SW 1271 (cell line): ENCODE results near the gene BRSK1.

Source experiments
- DNase-seq, 2 experiments: peaks; one replicate each; lab custom pipeline; 2025; lab: John Stamatoyannopoulos, UW

The BRSK1 gene

GRCh38 chr19:55304279-55304978 is 20.6 kb downstream of the BRSK1 start:
- peak in 1 of 2 experiments; percentile 34 for DNase-seq

GRCh38 chr19:55304980-55305379 is 21.2 kb downstream of the BRSK1 start:
- no peak for DNase-seq

GRCh38 chr19:55305491-55305890 is 21.7 kb downstream of the BRSK1 start:
- DNase-seq, result peak in 1 of 2 experiments; percentile 7

DNA sequence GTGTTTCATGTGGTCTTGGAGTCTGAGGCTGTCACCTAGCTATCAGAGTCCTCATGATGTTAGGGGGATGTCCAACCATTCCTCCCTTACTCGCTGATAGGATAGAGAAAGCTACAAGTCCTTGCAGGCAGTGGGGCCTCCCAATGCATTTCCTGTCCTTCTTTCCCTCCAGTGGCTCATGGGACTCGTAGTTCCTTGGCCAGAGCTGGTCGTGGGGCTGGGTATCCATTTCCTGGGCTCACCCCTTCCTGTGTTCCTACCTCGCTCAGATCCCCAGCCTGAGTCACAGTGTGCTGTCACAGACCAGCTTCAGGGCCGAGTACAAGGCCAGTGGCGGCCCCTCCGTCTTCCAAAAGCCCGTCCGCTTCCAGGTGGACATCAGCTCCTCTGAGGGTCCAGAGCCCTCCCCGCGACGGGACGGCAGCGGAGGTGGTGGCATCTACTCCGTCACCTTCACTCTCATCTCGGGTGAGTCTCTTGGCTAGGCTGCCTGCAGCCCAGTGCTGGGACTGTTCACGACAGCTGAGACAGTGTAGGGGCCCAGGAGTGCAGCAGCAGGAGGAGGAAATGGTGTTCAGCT is 22.3 kb downstream of the BRSK1 start:
- DNase-seq, result no peak

DNA sequence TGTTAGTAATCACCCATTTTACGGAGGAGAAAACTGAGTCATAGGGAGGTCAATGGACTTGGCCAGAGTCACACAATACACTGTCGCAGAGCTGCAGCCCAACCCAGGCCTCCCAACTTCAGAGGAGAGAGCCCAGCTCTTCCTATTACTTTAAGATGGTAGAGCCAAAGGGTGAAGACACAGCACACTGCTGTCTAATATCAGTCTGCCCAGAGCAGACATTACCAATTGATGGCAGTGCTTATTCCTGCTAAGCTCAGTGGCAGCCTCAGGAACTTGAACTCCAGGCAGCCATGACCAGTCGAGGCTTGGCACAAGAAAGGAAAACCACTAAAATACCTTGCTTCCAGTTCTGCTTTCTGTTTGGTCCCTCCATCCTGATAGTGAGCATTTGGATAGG is 22.9 kb downstream of the BRSK1 start:
- no peak for DNase-seq

GRCh38 chr19:55308281-55308680 is 24.5 kb downstream of the BRSK1 start:
- no peak for DNase-seq

- DNase-seq, result no peak
These were observed 25.7 kb downstream of the BRSK1 start for GRCh38 chr19:55309448-55309847.

- no peak for DNase-seq
These were observed 26.7 kb downstream of the BRSK1 start for GRCh38 chr19:55310498-55310897.

- DNase-seq, result no peak
These were observed 27.6 kb downstream of the BRSK1 start for GRCh38 chr19:55311397-55311796.

DNA sequence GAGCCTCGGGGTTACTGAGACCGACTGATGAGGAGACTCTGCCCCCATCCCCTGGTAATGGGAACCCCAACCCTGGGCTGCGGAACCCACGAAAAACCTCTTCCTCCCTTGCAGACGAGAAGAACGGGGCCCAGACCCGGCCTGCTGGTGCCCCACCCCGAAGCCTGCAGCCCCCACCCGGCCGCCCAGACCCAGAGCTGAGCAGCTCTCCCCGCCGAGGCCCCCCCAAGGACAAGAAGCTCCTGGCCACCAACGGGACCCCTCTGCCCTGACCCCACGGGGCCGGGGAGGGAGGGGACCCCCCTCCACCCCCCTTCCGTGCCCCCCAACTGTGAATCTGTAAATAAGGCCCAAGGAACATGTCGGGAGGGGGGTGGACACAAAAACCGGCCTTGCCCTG is 28.0 kb downstream of the BRSK1 start:
- DNase-seq, result no peak

- no peak for DNase-seq
These were observed 29.1 kb downstream of the BRSK1 start for GRCh38 chr19:55312621-55313512.

DNA sequence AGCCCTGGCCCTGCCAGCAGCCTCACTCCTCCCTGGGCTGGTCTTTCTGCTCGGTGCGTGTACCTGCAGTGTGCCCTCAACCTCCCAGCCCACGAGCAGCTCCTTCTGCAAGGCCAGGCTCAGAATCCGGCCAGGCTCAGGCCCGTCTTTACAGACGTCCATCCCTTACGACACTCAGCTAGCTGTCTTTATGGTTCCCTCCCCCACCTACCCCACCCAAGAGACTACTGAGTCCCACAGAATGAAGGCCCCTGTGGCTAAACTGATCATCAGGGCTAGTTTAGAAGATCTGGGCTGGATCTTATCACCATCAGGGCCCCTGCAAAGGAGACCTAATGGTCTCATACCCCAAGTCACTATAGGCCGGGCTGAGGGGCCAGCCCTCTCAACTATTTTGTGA is 30.6 kb downstream of the BRSK1 start:
- no peak for DNase-seq

- no peak for DNase-seq
These were observed 32.2 kb downstream of the BRSK1 start for GRCh38 chr19:55315956-55316525.

- no peak for DNase-seq
These were observed 32.8 kb downstream of the BRSK1 start for GRCh38 chr19:55316646-55317045.

DNA sequence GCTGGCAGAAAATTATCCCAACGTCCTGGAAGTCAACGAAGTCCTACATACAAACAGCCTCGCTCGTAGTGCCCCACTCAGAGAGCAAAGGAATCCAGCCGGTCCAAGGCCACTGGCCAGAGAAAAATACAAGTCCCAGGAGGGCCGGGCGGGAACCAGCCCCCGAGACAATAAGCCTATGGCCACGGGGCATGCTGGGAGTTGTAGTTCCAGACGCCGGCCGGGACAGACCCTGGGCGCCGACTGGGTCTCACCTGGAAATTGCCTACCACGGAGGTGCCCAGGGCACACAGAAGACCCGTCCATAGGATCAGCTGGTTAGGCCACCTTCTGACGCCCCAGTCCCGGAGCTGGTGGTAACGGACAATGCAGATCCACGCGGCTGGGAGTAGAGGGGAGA is 36.0 kb downstream of the BRSK1 start:
- no peak for DNase-seq

DNA sequence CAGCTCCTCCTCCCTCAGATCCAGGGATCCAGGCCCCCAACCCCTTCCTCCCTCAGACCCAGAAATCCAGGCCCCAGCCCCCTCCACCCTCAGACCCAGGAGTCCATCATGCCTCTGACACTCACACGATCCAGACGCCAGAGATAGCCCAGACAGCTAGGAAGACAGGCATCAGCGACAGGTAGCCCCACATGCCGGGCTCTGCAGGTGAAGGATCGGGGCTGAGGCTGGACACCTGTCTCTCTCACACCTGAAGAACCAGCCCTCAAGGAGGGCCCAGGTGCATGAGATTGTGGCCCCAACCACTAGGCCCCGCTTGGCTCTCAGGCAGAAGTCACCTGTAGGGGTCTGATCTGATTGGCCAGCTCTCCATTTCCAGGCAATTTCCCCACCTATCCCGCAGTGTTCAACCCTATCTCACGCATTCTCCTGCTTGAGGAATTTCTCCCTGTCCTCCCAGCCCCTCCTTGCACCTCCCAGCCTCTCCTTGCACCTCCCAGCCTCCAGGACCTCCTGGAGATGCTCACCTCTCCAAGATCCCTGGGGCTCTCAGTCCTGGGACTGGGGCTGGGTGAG is 37.1 kb downstream of the BRSK1 start:
- DNase-seq, result no peak

GRCh38 chr19:55321466-55322137 is 37.8 kb downstream of the BRSK1 start:
- no peak for DNase-seq

- no peak for DNase-seq
These were observed 38.5 kb downstream of the BRSK1 start for GRCh38 chr19:55322204-55322885.

GRCh38 chr19:55324662-55325061 is 40.9 kb downstream of the BRSK1 start:
- DNase-seq, result no peak

DNA sequence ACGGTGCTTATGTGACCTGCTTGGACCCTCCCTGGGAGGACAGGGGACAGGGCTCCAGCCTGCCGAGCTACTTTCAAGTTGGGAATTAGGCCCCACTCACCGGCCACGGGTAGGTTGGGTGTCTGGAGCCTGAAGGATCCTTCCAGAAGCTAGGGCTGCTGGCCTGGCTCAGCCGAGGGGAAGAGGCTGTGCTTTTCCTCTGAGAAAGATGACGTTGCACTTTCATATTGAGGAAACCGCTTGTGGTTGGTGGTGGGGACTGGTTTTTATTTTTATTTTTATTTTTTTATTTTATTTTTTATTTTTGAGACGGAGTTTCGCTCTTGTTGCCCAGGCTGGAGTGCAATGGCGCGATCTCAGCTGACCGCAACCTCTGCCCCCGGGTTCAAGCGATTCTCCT is 41.4 kb downstream of the BRSK1 start, which contains the start of gene TMEM150B:
Gene TMEM150B (minus strand): TSS at position 170 of the 400 bp plus-strand sequence. CDS start 4,305 bp downstream, outside the sequence.
- no peak for DNase-seq

DNA sequence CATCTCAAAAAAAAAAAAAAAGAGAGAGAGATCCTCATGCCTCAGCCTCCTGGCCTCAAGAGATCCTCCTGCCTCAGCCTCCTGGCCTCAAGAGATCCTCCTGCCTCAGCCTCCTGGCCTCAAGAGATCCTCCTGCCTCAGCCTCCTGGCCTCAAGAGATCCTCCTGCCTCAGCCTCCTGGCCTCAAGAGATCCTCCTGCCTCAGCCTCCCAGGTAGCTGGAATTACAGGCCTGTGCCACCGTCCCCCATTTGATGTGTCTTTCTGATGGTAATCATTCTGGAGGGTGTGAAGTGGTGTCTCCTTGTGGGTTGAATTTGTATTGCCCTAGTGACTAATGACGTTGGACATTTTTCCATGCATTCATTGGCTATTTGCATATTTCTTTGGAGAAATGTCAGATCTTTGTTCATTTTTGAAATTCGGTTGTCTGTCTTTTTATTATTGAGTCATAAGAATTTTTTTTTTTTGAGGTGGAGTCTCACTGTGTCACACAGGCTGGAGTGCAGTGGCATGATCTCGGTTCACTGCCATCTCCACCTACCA is 45.0 kb downstream of the BRSK1 start:
- peak in 1 of 2 experiments; percentile 48 for DNase-seq
